Sigmoid colon (tissue), 7 donors: ENCODE data around the gene FAM98C. TPM values are rescaled to one million over a fixed set of nuclear protein-coding genes. Genes with fewer than 3 reads are reported as not detected.

Source experiments
- DNase-seq: peaks from one replicate; pipeline ENCODE4 v3.0.0-alpha.2; 2019
- H3K27ac ChIP-seq, 4 donors: fragments of 200-600 bp; sonication (generic); one replicate each; pipeline ENCODE4 v1.5.1; 2016 to 2019; ENCODE audit warnings: mild to moderate bottlenecking in 1 of 4
- H3K27me3 ChIP-seq, 3 donors: fragments of 200-600 bp; sonication (generic); one replicate each; pipeline ENCODE4 v1.5.1; 2019; ENCODE audit warnings: mild to moderate bottlenecking in 1 of 3
- H3K36me3 ChIP-seq, 4 donors: fragments of 200-600 bp; sonication (generic); one replicate each; pipeline ENCODE4 v1.5.1; 2016 to 2019
- H3K4me1 ChIP-seq, 4 donors: fragments of 200-600 bp; sonication (generic); one replicate each; pipeline ENCODE4 v1.5.1; 2017 to 2019
- H3K4me3 ChIP-seq, 4 donors: fragments of 200-600 bp; sonication (generic); one replicate each; pipeline ENCODE4 v1.5.1; 2017 to 2019; ENCODE audit warnings: mild to moderate bottlenecking in 2 of 4, moderate library complexity in 1 of 4
- H3K9me3 ChIP-seq, 4 donors: fragments of 200-600 bp in 3 of 4; sonication (generic) in 3 of 4; one replicate each; pipeline versions ENCODE4 v1.5.1 to v1.6.1; 2013 to 2019
- CTCF ChIP-seq, 4 experiments: fragments of 450-650 bp in 3 of 4; fragments of 200-600 bp in 1 of 4; IDR thresholded peaks; one replicate each; pipeline ENCODE4 v1.5.1; 2016 to 2019; ENCODE audit warnings: antibody characterized with exemption in 4 of 4, mild to moderate bottlenecking in 3 of 4, moderate library complexity in 2 of 4
- EP300 ChIP-seq, 4 donors: sonication (generic); formaldehyde crosslinking; IDR thresholded peaks; one replicate each; pipeline ENCODE4 v1.6.1; 2017; ENCODE audit warnings: antibody characterized with exemption in 4 of 4
- POLR2A ChIP-seq, 2 donors: fragments of 450-650 bp; IDR thresholded peaks; one replicate each; pipeline ENCODE4 v1.6.1; 2016; ENCODE audit warnings: antibody characterized with exemption in 2 of 2, mild to moderate bottlenecking in 2 of 2, moderate library complexity in 2 of 2
- POLR2AphosphoS5 ChIP-seq, 4 donors: sonication (generic); formaldehyde crosslinking; IDR thresholded peaks; one replicate each; pipeline ENCODE4 v1.6.1; 2017; ENCODE audit warnings: antibody characterized with exemption in 4 of 4
- WGBS, 2 donors: extraction: QIAGEN DNeasy Blood & Tissue Kit; methylation state at CpG; one replicate each; pipeline ENCODE4 v1.1.7; 2013; 5-methylcytosine and 5-hydroxymethylcytosine counted together
- intact Hi-C: fragments of 100-400 bp; cut with DNase I; formaldehyde crosslinking; loops from one replicate; pipeline ENCODE4 v1.15.1; 2023
- polyA plus RNA-seq, 3 donors: library from polyadenylated mRNA; stranded (reverse); fragments of 200-250 nt; gene quantifications; one replicate each; pipeline ENCODE4 v1.2.3, GENCODE V29; 2013
- total RNA-seq, 4 donors: library from RNA; depleted of rRNA; stranded (reverse); fragments of >200 nt; gene quantifications; one replicate each; pipeline ENCODE4 v1.1.0, GENCODE V29; 2016
- donor health status: healthy with polysubstance abuse.
- donor health status: Bipolar disorder and iron deficiency.
- donor health status: healthy.

Gene FAM98C
- total and polyA plus RNA-seq, 7 donors, result 17.2 to 30.0 (median 26.1) TPM

- TF ChIP-seq POLR2A (IDR thresholded peaks at IDR 0.05), result no peak
- no peaks in the 10 kb centered on the region for H3K9me3 ChIP-seq
- peaks cover 22 to 79% (median 57%) of the 10 kb centered on the region in 3 donors for H3K27me3 ChIP-seq
- no peaks in the 10 kb centered on the region for H3K36me3 ChIP-seq
- no peaks in the 10 kb centered on the region for H3K4me1 ChIP-seq
- no peak overlapping the region for H3K4me3 ChIP-seq
- intact Hi-C loops, result no loop called here
- WGBS, 2 donors, result 6% methylated on average over 86 of the region's 86 CpGs
- no peak for DNase-seq
- H3K27ac ChIP-seq, result no peak overlapping the region
Measured at GRCh38 chr19:38395381-38396114, 7.3 kb upstream of the FAM98C start.

GRCh38 chr19:38399081-38399480 lies 3.8 kb upstream of the FAM98C start:
- intact Hi-C loops, result no loop called here
- no peak for DNase-seq
- Histone ChIP-seq H3K36me3 (no peaks in the 10 kb centered on the region), H3K9me3 (no peaks in the 10 kb centered on the region), H3K27me3 (peaks cover 22 to 71% (median 61%) of the 10 kb centered on the region in 3 donors), H3K27ac (no peak overlapping the region), H3K4me3 (no peak overlapping the region), H3K4me1 (peaks cover 0 to 12% (median 6%) of the 10 kb centered on the region in 4 donors)
- 63 to 65% methylated on average over 9 of the region's 9 CpGs for WGBS, 2 donors
- TF ChIP-seq POLR2AphosphoS5 (IDR thresholded peaks at IDR 0.05) (no peak), EP300 (IDR thresholded peaks at IDR 0.05) (no peak), CTCF (IDR thresholded peaks at IDR 0.05) (no peak), POLR2A (IDR thresholded peaks at IDR 0.05) (no peak)

DNA sequence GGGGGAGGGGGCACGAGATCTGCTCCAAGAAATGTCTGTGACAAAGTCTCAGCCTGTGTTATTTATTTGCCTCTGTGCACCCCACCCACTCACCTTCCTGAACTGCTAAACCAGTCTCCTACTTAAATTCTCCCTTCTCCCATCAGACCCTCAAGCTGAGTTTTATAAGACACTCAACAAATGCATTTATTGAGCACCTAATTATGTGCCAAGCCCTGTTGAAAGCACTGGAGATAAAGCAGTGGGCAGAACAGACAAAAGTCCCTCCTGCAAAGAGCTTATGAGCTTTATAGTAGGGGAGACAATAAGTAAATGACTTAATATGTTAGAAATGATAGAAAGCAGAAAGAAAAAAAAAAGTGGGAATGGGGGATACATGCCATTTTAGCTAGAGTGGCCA lies 3.4 kb upstream of the FAM98C start:
- intact Hi-C loops, result no loop called here
- TF ChIP-seq POLR2AphosphoS5 (IDR thresholded peaks at IDR 0.05), result no peak
- TF ChIP-seq CTCF (IDR thresholded peaks at IDR 0.05), result no peak
- no peak for TF ChIP-seq POLR2A (IDR thresholded peaks at IDR 0.05)
- Histone ChIP-seq H3K4me3 (no peak overlapping the region), H3K4me1 (peaks cover 0 to 15% (median 7%) of the 10 kb centered on the region in 4 donors), H3K27me3 (peaks cover 22 to 67% (median 57%) of the 10 kb centered on the region in 3 donors), H3K27ac (no peak overlapping the region), H3K9me3 (no peaks in the 10 kb centered on the region), H3K36me3 (no peaks in the 10 kb centered on the region)
- no peak for DNase-seq
- WGBS, 2 donors, result 66 to 79% methylated on average over 1 of the region's 1 CpG

GRCh38 chr19:38400361-38400760 lies 2.5 kb upstream of the FAM98C start:
- no peaks in the 10 kb centered on the region for H3K36me3 ChIP-seq
- peaks cover 21 to 59% (median 49%) of the 10 kb centered on the region in 3 donors for H3K27me3 ChIP-seq
- H3K27ac ChIP-seq, result no peak overlapping the region
- DNase-seq, result no peak
- peaks cover 0 to 15% (median 7%) of the 10 kb centered on the region in 4 donors for H3K4me1 ChIP-seq
- intact Hi-C loops, result loop anchor here (5.0 kb wide), 1 partner anchor 217 kb away; the partner anchor contains the start of genes EIF3K and MAP4K1
- no peak overlapping the region for H3K4me3 ChIP-seq
- WGBS, 2 donors, result 86 to 89% methylated on average over 5 of the region's 5 CpGs
- TF ChIP-seq POLR2A (IDR thresholded peaks at IDR 0.05) (no peak), POLR2AphosphoS5 (IDR thresholded peaks at IDR 0.05) (no peak), CTCF (IDR thresholded peaks at IDR 0.05) (no peak), EP300 (IDR thresholded peaks at IDR 0.05) (no peak)
- H3K9me3 ChIP-seq, result no peaks in the 10 kb centered on the region

GRCh38 chr19:38401148-38401547 lies 1.7 kb upstream of the FAM98C start:
- intact Hi-C loops, result loop anchor here (5.0 kb wide), 1 partner anchor 216 kb away; the partner anchor contains the start of genes EIF3K and MAP4K1
- H3K27me3 ChIP-seq, result peaks cover 14 to 51% (median 43%) of the 10 kb centered on the region in 3 donors
- 49 to 75% methylated on average over 3 of the region's 3 CpGs for WGBS, 2 donors

More at GRCh38 chr19:38401148-38401547, 1.7 kb upstream of the FAM98C start:
- Histone ChIP-seq H3K4me1 (peaks cover 0 to 15% (median 7%) of the 10 kb centered on the region in 4 donors), H3K9me3 (no peaks in the 10 kb centered on the region), H3K36me3 (peaks cover 0 to under 1% (median 0%) of the 10 kb centered on the region in 4 donors), H3K4me3 (no peak overlapping the region), H3K27ac (no peak overlapping the region)
- no peak for DNase-seq
- TF ChIP-seq CTCF (IDR thresholded peaks at IDR 0.05), result no peak
- TF ChIP-seq EP300 (IDR thresholded peaks at IDR 0.05), result no peak
- TF ChIP-seq POLR2A (IDR thresholded peaks at IDR 0.05), result no peak
- no peak for TF ChIP-seq POLR2AphosphoS5 (IDR thresholded peaks at IDR 0.05)
